Loucy (cell line): ENCODE measurements around the gene SUPT4H1.

Experiments
- H2AFZ ChIP-seq: fragments of 200-600 bp; sonication (generic); 2 replicates; pipeline ENCODE4 v1.6.0; 2016; ENCODE audit warnings: antibody characterized with exemption, mild to moderate bottlenecking, low read length, moderate library complexity
- H3F3A ChIP-seq: fragments of 200-600 bp; 2 replicates; pipeline ENCODE4 v1.6.0; 2016; ENCODE audit warnings: antibody characterized with exemption, low read depth, mild to moderate bottlenecking
- H3K27me3 ChIP-seq: fragments of 200-600 bp; sonication (generic); 2 replicates; pipeline ENCODE4 v1.6.1; 2014; ENCODE audit warnings: low read length, mild to moderate bottlenecking; ENCODE audit not compliant: insufficient read depth, poor library complexity, severe bottlenecking
- H3K36me3 ChIP-seq: fragments of 200-600 bp; sonication (generic); 2 replicates; pipeline ENCODE4 v1.6.1; 2016; ENCODE audit warnings: low read length; ENCODE audit not compliant: insufficient read depth
- H3K4me1 ChIP-seq: fragments of 200-600 bp; sonication (generic); 2 replicates; pipeline ENCODE4 v1.5.1; 2014; ENCODE audit warnings: low read length, mild to moderate bottlenecking; ENCODE audit not compliant: insufficient read depth, poor library complexity, severe bottlenecking
- H3K4me2 ChIP-seq: fragments of 200-600 bp; sonication (generic); 2 replicates; pipeline ENCODE4 v1.6.0; 2014; ENCODE audit warnings: antibody characterized with exemption, low read length, low read depth, mild to moderate bottlenecking; ENCODE audit not compliant: poor library complexity, severe bottlenecking
- H3K4me3 ChIP-seq: fragments of 200-600 bp; sonication (generic); 2 replicates; pipeline ENCODE4 v1.5.1; 2014; ENCODE audit warnings: low read length, mild to moderate bottlenecking, mixed read lengths; ENCODE audit not compliant: poor library complexity, severe bottlenecking
- H3K79me2 ChIP-seq: fragments of 200-600 bp; sonication (generic); 2 replicates; pipeline ENCODE4 v1.6.1; 2014; ENCODE audit warnings: low read length; ENCODE audit not compliant: insufficient read depth
- H3K9ac ChIP-seq: fragments of 200-600 bp; sonication (generic); 2 replicates; pipeline ENCODE4 v1.6.0; 2014; ENCODE audit warnings: mild to moderate bottlenecking, low read depth, low read length, moderate library complexity; ENCODE audit not compliant: poor library complexity, severe bottlenecking
- H3K9me2 ChIP-seq: fragments of 200-600 bp; sonication (generic); replicated peaks from 2 replicates; pipeline ENCODE4 v1.6.1; 2016; ENCODE audit warnings: low read depth, low read length, mixed read lengths
- H3K9me3 ChIP-seq: fragments of 200-600 bp; sonication (generic); 2 replicates; pipeline ENCODE4 v1.6.1; 2014; ENCODE audit warnings: mild to moderate bottlenecking, antibody characterized with exemption, low read length, low read depth; ENCODE audit not compliant: insufficient read depth
- H4K20me1 ChIP-seq: fragments of 200-600 bp; sonication (generic); 2 replicates; pipeline ENCODE4 v1.6.0; 2014; ENCODE audit warnings: antibody characterized with exemption, low read length, mild to moderate bottlenecking; ENCODE audit not compliant: insufficient read depth, poor library complexity, severe bottlenecking
- EZH2phosphoT487 ChIP-seq: fragments of 200-600 bp; IDR thresholded peaks from 2 replicates; pipeline ENCODE4 v1.6.1; 2018; ENCODE audit warnings: antibody characterized with exemption, mild to moderate bottlenecking, moderate library complexity, borderline replicate concordance
- TF ChIP-seq, protein P1 (sequence below): fragments of 200-600 bp; sonication (generic); conservative IDR thresholded peaks from 2 replicates; pipeline ENCODE4 v1.5.1; 2014; ENCODE audit warnings: mild to moderate bottlenecking, antibody characterized with exemption, low read length

The SUPT4H1 gene

DNA sequence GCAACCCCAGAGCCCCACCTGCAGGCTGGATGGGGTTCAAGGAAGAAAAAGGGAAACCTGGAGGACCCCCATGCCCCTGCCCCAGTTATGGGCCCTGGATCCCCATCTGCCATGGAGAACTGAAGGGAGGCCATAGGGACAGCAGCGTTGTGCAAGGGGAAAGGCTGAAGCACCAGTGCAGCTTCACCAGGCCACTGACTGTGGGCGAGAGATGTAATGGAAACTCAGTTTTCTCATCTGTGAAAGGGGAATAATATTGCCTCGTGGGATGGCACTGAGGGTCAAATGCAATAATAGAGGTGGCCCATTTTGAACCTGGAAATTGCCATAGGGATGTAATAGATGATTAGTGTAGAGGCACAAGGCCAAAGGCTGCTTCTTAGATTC lies 13.6 kb downstream of the SUPT4H1 start:
- no peaks in the 10 kb centered on the region for H3K9me2 ChIP-seq
- H4K20me1 ChIP-seq: no peaks in the 10 kb centered on the region
- no peak overlapping the region for H2AFZ ChIP-seq
- TF ChIP-seq EZH2phosphoT487: no peak
- TF ChIP-seq, protein P1, sequence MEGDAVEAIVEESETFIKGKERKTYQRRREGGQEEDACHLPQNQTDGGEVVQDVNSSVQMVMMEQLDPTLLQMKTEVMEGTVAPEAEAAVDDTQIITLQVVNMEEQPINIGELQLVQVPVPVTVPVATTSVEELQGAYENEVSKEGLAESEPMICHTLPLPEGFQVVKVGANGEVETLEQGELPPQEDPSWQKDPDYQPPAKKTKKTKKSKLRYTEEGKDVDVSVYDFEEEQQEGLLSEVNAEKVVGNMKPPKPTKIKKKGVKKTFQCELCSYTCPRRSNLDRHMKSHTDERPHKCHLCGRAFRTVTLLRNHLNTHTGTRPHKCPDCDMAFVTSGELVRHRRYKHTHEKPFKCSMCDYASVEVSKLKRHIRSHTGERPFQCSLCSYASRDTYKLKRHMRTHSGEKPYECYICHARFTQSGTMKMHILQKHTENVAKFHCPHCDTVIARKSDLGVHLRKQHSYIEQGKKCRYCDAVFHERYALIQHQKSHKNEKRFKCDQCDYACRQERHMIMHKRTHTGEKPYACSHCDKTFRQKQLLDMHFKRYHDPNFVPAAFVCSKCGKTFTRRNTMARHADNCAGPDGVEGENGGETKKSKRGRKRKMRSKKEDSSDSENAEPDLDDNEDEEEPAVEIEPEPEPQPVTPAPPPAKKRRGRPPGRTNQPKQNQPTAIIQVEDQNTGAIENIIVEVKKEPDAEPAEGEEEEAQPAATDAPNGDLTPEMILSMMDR: peak; percentile 65; the same call in 1 of the 2 replicates
- H3K4me1 ChIP-seq: peaks cover 72% of the 10 kb centered on the region
- no peaks in the 10 kb centered on the region for H3K9me3 ChIP-seq
- peak overlapping the region; percentile 94 for H3K4me2 ChIP-seq
- peaks cover 88% of the 10 kb centered on the region for H3K79me2 ChIP-seq
- H3K9ac ChIP-seq: peak overlapping the region; percentile 99
- H3F3A ChIP-seq: peaks cover 33% of the 10 kb centered on the region
- peak overlapping the region; percentile 99 for H3K4me3 ChIP-seq
- no peaks in the 10 kb centered on the region for H3K36me3 ChIP-seq
- no peaks in the 10 kb centered on the region for H3K27me3 ChIP-seq

DNA sequence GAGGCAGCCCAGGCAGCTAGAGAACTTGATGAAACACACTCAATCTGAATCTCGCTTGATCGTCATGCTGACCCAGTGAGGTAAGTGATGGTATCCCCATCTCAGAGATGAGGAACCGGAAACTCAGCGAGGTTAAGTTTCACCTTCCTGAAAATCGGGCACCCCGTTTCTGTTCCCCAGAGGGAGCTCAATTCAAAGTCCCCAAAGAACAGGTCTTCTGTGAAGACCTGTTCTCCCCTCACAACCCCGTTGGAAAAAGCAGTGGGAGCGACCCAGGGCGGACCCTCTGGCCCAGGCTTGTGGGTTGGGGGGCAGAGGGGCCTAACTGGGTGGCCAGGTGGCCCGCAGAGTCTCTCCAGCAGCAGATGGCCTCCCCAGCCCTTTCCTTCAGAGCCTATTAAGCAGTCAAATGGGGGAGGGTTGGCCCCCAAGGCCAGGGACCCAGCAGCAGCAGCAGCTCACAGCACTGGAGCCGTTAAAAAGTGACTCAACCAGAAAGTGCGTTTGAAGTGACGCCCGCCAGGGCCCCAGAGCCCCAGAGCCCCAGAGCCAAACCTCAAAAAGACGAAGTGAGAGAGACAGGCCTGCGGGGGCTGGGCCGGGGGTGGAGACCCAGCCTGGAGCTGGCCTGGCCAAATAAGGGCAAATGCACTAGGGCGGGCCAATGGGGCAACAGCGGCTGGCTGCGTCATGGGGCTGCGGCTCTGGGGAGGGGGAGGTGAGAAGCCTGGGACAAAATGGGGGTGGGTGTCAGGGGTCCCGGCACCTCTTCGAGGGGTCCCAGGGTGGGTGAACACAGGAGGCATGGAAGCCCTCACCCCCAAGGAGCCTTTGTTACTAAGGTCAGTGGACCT lies 14.2 kb downstream of the SUPT4H1 start:
- Histone ChIP-seq H3K4me3 (peak overlapping the region; percentile 99), H3K9ac (peak overlapping the region; percentile 99), H2AFZ (no peak overlapping the region), H3F3A (peaks cover 31% of the 10 kb centered on the region), H3K4me1 (peaks cover 68% of the 10 kb centered on the region), H3K9me2 (no peaks in the 10 kb centered on the region), H3K27me3 (no peaks in the 10 kb centered on the region), H3K79me2 (peaks cover 85% of the 10 kb centered on the region), H3K4me2 (peak overlapping the region; percentile 94), H4K20me1 (no peaks in the 10 kb centered on the region), H3K36me3 (no peaks in the 10 kb centered on the region), H3K9me3 (no peaks in the 10 kb centered on the region)
- TF ChIP-seq, protein P1: no peak; the same call in 1 of the 2 replicates
- TF ChIP-seq EZH2phosphoT487: no peak

DNA sequence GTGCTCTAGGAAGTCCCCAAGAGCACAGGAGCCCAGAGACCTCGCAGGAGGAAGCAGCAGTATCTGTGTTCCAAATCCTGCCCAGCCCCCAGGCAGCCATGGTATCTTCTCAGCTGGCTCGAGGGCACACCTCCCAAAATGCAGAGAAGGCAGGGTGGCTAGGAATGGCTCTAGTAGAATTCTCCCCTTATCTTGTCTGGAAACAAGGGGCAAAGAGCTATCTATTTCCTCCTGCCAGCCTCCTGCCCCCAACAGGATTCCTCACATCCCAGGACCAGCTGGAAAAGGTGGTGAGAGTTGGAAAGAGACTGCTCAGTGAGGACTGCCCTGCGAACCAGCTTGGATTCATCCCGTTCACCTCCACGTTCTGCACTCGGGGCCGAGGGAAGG lies 14.8 kb downstream of the SUPT4H1 start:
- Histone ChIP-seq H4K20me1 (peaks cover under 1% of the 10 kb centered on the region), H3K9me2 (no peaks in the 10 kb centered on the region), H3K9me3 (no peaks in the 10 kb centered on the region), H3K27me3 (peaks cover under 1% of the 10 kb centered on the region), H3K36me3 (peaks cover under 1% of the 10 kb centered on the region; the same call in 1 of the 2 replicates), H3K79me2 (peaks cover 84% of the 10 kb centered on the region), H3K4me1 (peaks cover 65% of the 10 kb centered on the region), H3K9ac (peak overlapping the region; percentile 99), H3K4me3 (peak overlapping the region; percentile 99), H3K4me2 (peak overlapping the region; percentile 94), H2AFZ (no peak overlapping the region), H3F3A (peaks cover 32% of the 10 kb centered on the region)
- no peak for TF ChIP-seq EZH2phosphoT487
- TF ChIP-seq, protein P1: no peak
